ACHN (cell line): ENCODE results near the gene PCCA.

Experiments
- DNase-seq: peaks from one replicate; pipeline ENCODE4 v3.0.0-alpha.2; 2015
- in situ Hi-C: cut with HindIII; loops from 2 replicates; pipeline ENCODE4 v1.10.0; 2017; ENCODE audit warnings: low sequenced_read_pairs, low pct_ligation_motif_present, low pct_unique_long_range_greater_than_20kb

Gene PCCA

GRCh38 chr13:100458673-100459072 lies 369.8 kb downstream of the PCCA start:
- in situ Hi-C loops: no loop called here
- DNase-seq: no peak

- in situ Hi-C loops: no loop called here
- DNase-seq: no peak
These were observed 370.9 kb downstream of the PCCA start for GRCh38 chr13:100459747-100460146.

- DNase-seq: no peak
- in situ Hi-C loops: no loop called here
These were observed 371.4 kb downstream of the PCCA start for GRCh38 chr13:100460266-100460665.

- no peak for DNase-seq
- in situ Hi-C loops: no loop called here
These were observed 371.9 kb downstream of the PCCA start for GRCh38 chr13:100460791-100461190.

GRCh38 chr13:100461309-100462030 lies 372.6 kb downstream of the PCCA start:
- in situ Hi-C loops: no loop called here

GRCh38 chr13:100464006-100464405 lies 375.1 kb downstream of the PCCA start:
- no peak for DNase-seq
- in situ Hi-C loops: no loop called here

More at GRCh38 chr13:100461309-100462030, 372.6 kb downstream of the PCCA start:
- DNase-seq: no peak

GRCh38 chr13:100465558-100465957 lies 376.7 kb downstream of the PCCA start:
- DNase-seq: no peak
- in situ Hi-C loops: no loop called here

GRCh38 chr13:100470866-100471505 lies 382.1 kb downstream of the PCCA start:
- DNase-seq: no peak
- in situ Hi-C loops: no loop called here

- in situ Hi-C loops: no loop called here
These were observed 384.2 kb downstream of the PCCA start for GRCh38 chr13:100473087-100473486.

GRCh38 chr13:100473501-100474044 lies 384.7 kb downstream of the PCCA start:
- in situ Hi-C loops: no loop called here
- no peak for DNase-seq

More at GRCh38 chr13:100473087-100473486, 384.2 kb downstream of the PCCA start:
- DNase-seq: no peak

GRCh38 chr13:100476963-100477362 lies 388.1 kb downstream of the PCCA start:
- DNase-seq: no peak

GRCh38 chr13:100478107-100478809 lies 389.4 kb downstream of the PCCA start:
- no peak for DNase-seq
- in situ Hi-C loops: no loop called here

More at GRCh38 chr13:100476963-100477362, 388.1 kb downstream of the PCCA start:
- in situ Hi-C loops: no loop called here

GRCh38 chr13:100480676-100481075 lies 391.8 kb downstream of the PCCA start:
- in situ Hi-C loops: no loop called here
- no peak for DNase-seq

GRCh38 chr13:100483139-100483538 lies 394.2 kb downstream of the PCCA start:
- in situ Hi-C loops: no loop called here
- no peak for DNase-seq

- no peak for DNase-seq
- in situ Hi-C loops: no loop called here
These were observed 395.0 kb downstream of the PCCA start for GRCh38 chr13:100483841-100484381.

GRCh38 chr13:100484702-100485101 lies 395.8 kb downstream of the PCCA start:
- no peak for DNase-seq
- in situ Hi-C loops: no loop called here

GRCh38 chr13:100485265-100485664 lies 396.4 kb downstream of the PCCA start:
- in situ Hi-C loops: no loop called here
- no peak for DNase-seq

GRCh38 chr13:100490692-100491091 lies 401.8 kb downstream of the PCCA start:
- no peak for DNase-seq
- in situ Hi-C loops: no loop called here
